PC-3 (cell line): ENCODE results near the gene GPRC5A. TPM values are rescaled to one million over a fixed set of nuclear protein-coding genes. Genes with fewer than 3 reads are reported as not detected.

ENCODE experiments used
- ATAC-seq: fragments of 200-7000 bp; cut with Tn5 transposase; 2 replicates; pipeline ENCODE4 v1.9.1; 2020; ENCODE audit warnings: mild to moderate bottlenecking, moderate library complexity
- BruUV-seq: library from RNA; stranded (reverse); fragments of 400-500 nt; replicated peaks from 2 replicates; lab custom pipeline; 2021; lab: Mats Ljungman, UMichigan
- CTCF ChIA-PET: fragments of 300-600 bp; sonication (Branson Sonifier 250); formaldehyde crosslinking; loops from one replicate; lab custom pipeline; 2022; ENCODE audit warnings: antibody characterized with exemption; lab: Charles Lee
- POLR2A ChIA-PET: fragments of 300-600 bp; sonication (Branson Sonifier 250); formaldehyde crosslinking; loops from one replicate; lab custom pipeline; 2022; ENCODE audit warnings: antibody characterized with exemption; ENCODE audit not compliant: unreplicated experiment; lab: Charles Lee
- DNase-seq: peaks from one replicate; pipeline ENCODE4 v3.0.0-alpha.2; 2015
- H2AFZ ChIP-seq: fragments of 300-600 bp; sonication (generic); 2 replicates; pipeline ENCODE4 v1.6.0; 2016; ENCODE audit warnings: antibody characterized with exemption, low read length
- H3F3A ChIP-seq: fragments of 300-600 bp; sonication (generic); one replicate; pipeline ENCODE4 v1.6.0; 2017; ENCODE audit warnings: antibody characterized with exemption, low read length, control low read depth, mild to moderate bottlenecking; ENCODE audit not compliant: unreplicated experiment
- H3K27ac ChIP-seq: fragments of 300-600 bp; sonication (generic); 2 replicates; pipeline ENCODE4 v1.5.1; 2016; ENCODE audit warnings: mild to moderate bottlenecking, low read length
- H3K27me3 ChIP-seq: fragments of 300-600 bp; sonication (generic); 2 replicates; pipeline ENCODE4 v1.6.1; 2016; ENCODE audit warnings: low read length, mixed read lengths
- H3K36me3 ChIP-seq: fragments of 300-600 bp; sonication (generic); 2 replicates; pipeline ENCODE4 v1.6.1; 2016; ENCODE audit warnings: low read depth, mixed run types, low read length, mixed read lengths
- H3K4me1 ChIP-seq: fragments of 300-600 bp; sonication (generic); 2 replicates; pipeline ENCODE4 v1.5.1; 2016; ENCODE audit warnings: low read length; ENCODE audit not compliant: insufficient read depth
- H3K4me2 ChIP-seq: fragments of 300-600 bp; sonication (generic); 2 replicates; pipeline ENCODE4 v1.6.0; 2016; ENCODE audit warnings: low read length
- H3K4me3 ChIP-seq: fragments of 300-600 bp; sonication (generic); 2 replicates; pipeline ENCODE4 v1.5.1; 2016; ENCODE audit warnings: mild to moderate bottlenecking, low read length, mixed read lengths
- H3K79me2 ChIP-seq: fragments of 300-600 bp; sonication (generic); 2 replicates; pipeline ENCODE4 v1.6.1; 2017; ENCODE audit warnings: low read length, mixed read lengths
- H3K9ac ChIP-seq: fragments of 300-600 bp; sonication (generic); 2 replicates; pipeline ENCODE4 v1.6.0; 2016; ENCODE audit warnings: mild to moderate bottlenecking, low read length
- H3K9me2 ChIP-seq: fragments of 300-600 bp; sonication (generic); replicated peaks from 2 replicates; pipeline ENCODE4 v1.6.1; 2016; ENCODE audit warnings: mixed run types, low read length, mixed read lengths
- H3K9me3 ChIP-seq: fragments of 300-600 bp; sonication (generic); 2 replicates; pipeline ENCODE4 v1.6.1; 2016; ENCODE audit warnings: low read length, mixed read lengths
- H4K20me1 ChIP-seq: fragments of 300-600 bp; sonication (generic); 2 replicates; pipeline ENCODE4 v1.6.1; 2016; ENCODE audit warnings: low read length, mixed read lengths
- EZH2 ChIP-seq: fragments of 300-600 bp; sonication (generic); IDR thresholded peaks from one replicate; pipeline ENCODE4 v1.6.1; 2017; ENCODE audit warnings: antibody characterized with exemption, mild to moderate bottlenecking, low read length; ENCODE audit not compliant: unreplicated experiment
- EZH2phosphoT487 ChIP-seq: fragments of 300-600 bp; sonication (generic); IDR thresholded peaks from 2 replicates; pipeline ENCODE4 v1.6.1; 2018; ENCODE audit warnings: mild to moderate bottlenecking, antibody characterized with exemption, low read length, borderline replicate concordance
- intact Hi-C: fragments of 100-400 bp; cut with micrococcal nuclease; formaldehyde crosslinking; loops from 2 replicates; pipeline ENCODE4 v1.9.0; 2023
- total RNA-seq: library from RNA; depleted of rRNA; stranded (reverse); fragments of >200 nt; gene quantifications from 2 replicates; pipeline ENCODE4 v1.2.3, GENCODE V29; 2014
- TF ChIP-seq, protein P1 (sequence below): fragments of 300-600 bp; sonication (generic); conservative IDR thresholded peaks from 2 replicates; pipeline ENCODE4 v1.5.1; 2017; ENCODE audit warnings: antibody characterized with exemption, low read depth, mild to moderate bottlenecking, low read length

The GPRC5A gene
- total RNA-seq, 1 experiment from 2014 or later: 140 TPM

DNA sequence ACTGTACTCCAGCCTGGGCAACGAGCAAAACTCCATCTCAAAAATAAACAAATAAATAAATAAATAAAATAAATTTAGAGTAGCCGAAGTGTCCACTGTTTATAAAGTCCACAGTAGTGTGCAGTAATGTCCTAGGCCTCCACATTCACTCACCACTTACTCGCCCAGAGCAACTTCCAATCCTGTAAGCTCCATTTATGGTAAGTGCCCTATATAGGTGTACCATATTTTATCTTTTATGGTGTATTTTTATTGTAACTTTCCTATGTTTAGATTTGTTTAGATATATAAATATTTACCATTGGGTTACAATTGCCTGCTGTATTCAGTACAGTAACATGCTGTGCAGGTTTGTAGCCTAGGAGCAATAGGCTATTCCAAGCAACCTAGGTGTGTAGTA lies 37.9 kb upstream of the GPRC5A start:
- no peak overlapping the region for H2AFZ ChIP-seq
- H3K36me3 ChIP-seq: no peaks in the 10 kb centered on the region
- DNase-seq (no peak), ATAC-seq (peak; percentile 43)
- no peak overlapping the region for H3K4me2 ChIP-seq
- H3K9me3 ChIP-seq: no peaks in the 10 kb centered on the region
- intact Hi-C loops: no loop called here
- no peaks in the 10 kb centered on the region for H3K4me1 ChIP-seq
- TF ChIP-seq, protein P1, sequence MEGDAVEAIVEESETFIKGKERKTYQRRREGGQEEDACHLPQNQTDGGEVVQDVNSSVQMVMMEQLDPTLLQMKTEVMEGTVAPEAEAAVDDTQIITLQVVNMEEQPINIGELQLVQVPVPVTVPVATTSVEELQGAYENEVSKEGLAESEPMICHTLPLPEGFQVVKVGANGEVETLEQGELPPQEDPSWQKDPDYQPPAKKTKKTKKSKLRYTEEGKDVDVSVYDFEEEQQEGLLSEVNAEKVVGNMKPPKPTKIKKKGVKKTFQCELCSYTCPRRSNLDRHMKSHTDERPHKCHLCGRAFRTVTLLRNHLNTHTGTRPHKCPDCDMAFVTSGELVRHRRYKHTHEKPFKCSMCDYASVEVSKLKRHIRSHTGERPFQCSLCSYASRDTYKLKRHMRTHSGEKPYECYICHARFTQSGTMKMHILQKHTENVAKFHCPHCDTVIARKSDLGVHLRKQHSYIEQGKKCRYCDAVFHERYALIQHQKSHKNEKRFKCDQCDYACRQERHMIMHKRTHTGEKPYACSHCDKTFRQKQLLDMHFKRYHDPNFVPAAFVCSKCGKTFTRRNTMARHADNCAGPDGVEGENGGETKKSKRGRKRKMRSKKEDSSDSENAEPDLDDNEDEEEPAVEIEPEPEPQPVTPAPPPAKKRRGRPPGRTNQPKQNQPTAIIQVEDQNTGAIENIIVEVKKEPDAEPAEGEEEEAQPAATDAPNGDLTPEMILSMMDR: no peak
- TF ChIP-seq EZH2 (no peak), EZH2phosphoT487 (no peak)
- no peaks in the 10 kb centered on the region for H3F3A ChIP-seq
- CTCF ChIA-PET: no interaction called here
- POLR2A ChIA-PET: no interaction called here
- H3K27ac ChIP-seq: no peak overlapping the region
- H3K4me3 ChIP-seq: no peak overlapping the region
- no peaks in the 10 kb centered on the region for H3K27me3 ChIP-seq
- no peaks in the 10 kb centered on the region for H3K9me2 ChIP-seq
- no peaks in the 10 kb centered on the region for H3K79me2 ChIP-seq
- no TSS peak for BruUV-seq
- H3K9ac ChIP-seq: no peak overlapping the region
- no peaks in the 10 kb centered on the region for H4K20me1 ChIP-seq

DNA sequence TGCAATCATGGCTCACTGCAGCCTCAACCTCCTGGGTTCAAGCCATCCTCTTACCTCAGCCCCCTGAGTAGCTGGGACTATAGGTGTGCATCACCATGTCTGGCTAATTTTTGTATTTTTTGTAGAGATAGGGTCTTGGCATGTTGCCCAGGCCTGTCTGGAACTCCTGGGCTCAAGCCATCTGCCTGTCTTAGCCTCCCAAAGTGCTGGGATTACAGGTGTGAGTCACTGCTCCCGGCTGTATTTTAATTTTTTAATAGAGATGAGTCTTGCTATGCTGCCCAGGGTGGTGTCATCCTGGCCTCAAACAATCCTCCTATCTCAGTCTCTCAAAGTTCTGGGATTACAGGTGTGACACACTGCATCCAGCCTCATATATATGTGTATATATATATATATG lies 31.7 kb upstream of the GPRC5A start:
- Histone ChIP-seq H3K27me3 (no peaks in the 10 kb centered on the region), H4K20me1 (no peaks in the 10 kb centered on the region), H3K79me2 (no peaks in the 10 kb centered on the region), H3K4me3 (no peak overlapping the region), H3K4me2 (no peak overlapping the region), H3K9me2 (no peaks in the 10 kb centered on the region), H2AFZ (no peak overlapping the region), H3F3A (no peaks in the 10 kb centered on the region), H3K4me1 (peaks cover 5% of the 10 kb centered on the region; the same call in 1 of the 2 replicates), H3K27ac (no peak overlapping the region; the same call in 1 of the 2 replicates), H3K9ac (no peak overlapping the region), H3K36me3 (no peaks in the 10 kb centered on the region), H3K9me3 (no peaks in the 10 kb centered on the region)
- TF ChIP-seq, protein P1: no peak
- no peak for TF ChIP-seq EZH2phosphoT487
- no peak for TF ChIP-seq EZH2
- intact Hi-C loops: no loop called here
- CTCF ChIA-PET: no interaction called here
- peak; percentile 75 for DNase-seq
- no TSS peak for BruUV-seq
- POLR2A ChIA-PET: no interaction called here
- ATAC-seq: peak; percentile 90

DNA sequence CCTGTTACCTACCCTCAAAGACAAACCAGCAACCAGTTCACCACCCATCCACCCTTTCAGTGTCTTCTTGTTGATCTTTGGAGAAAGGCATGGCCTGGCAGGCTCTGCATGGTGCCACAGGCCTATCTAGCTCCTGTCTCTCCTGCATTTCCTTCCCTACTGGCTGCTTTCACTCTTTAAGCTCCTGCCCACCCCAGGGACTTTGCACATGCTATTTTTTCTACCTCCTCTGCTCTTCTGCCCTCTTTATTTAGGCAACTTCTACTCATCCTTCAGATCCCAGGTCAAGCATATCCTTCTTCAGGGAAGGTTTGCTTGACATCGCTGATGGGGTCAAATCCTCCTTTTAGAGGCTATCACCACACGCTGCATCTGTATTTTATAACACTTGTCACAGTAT lies 27.1 kb upstream of the GPRC5A start:
- Histone ChIP-seq H3K9me2 (no peaks in the 10 kb centered on the region), H2AFZ (no peak overlapping the region), H3K27me3 (no peaks in the 10 kb centered on the region), H3K27ac (no peak overlapping the region), H3K79me2 (no peaks in the 10 kb centered on the region), H3K4me1 (peaks cover 2% of the 10 kb centered on the region; the same call in 1 of the 2 replicates), H4K20me1 (no peaks in the 10 kb centered on the region), H3K4me2 (no peak overlapping the region), H3K36me3 (peaks cover 2% of the 10 kb centered on the region; the same call in 1 of the 2 replicates), H3K9ac (no peak overlapping the region), H3F3A (no peaks in the 10 kb centered on the region), H3K4me3 (no peak overlapping the region), H3K9me3 (no peaks in the 10 kb centered on the region)
- ATAC-seq (no peak), DNase-seq (no peak)
- intact Hi-C loops: no loop called here
- POLR2A ChIA-PET: no interaction called here
- BruUV-seq: no TSS peak
- TF ChIP-seq EZH2: no peak
- no peak for TF ChIP-seq EZH2phosphoT487
- TF ChIP-seq, protein P1: no peak
- CTCF ChIA-PET: no interaction called here
